Measurements from ENCODE around the gene GPR158.

GPR158 gene

GRCh38 chr10:25174461-25175230, at the start of gene GPR158:
Gene GPR158, plus strand, starts transcription at chr10:25175001. Its CDS starts 420 bp downstream, at chr10:25175421.
- TF ChIP-seq ZFX (IDR thresholded peaks at IDR 0.05; ENCODE audit: borderline replicate concordance) (no peak), CTCF (IDR thresholded peaks at IDR 0.05) (no peak)
- H3K27ac ChIP-seq = peak within 1 kb of the TSS; percentile 92

- TF ChIP-seq CTCF (IDR thresholded peaks at IDR 0.05) (no peak), ZFX (IDR thresholded peaks at IDR 0.05; ENCODE audit: borderline replicate concordance) (no peak)
Measured at GRCh38 chr10:25125201-25125611, 49.6 kb upstream of the GPR158 start.

GRCh38 chr10:25129592-25129991, 45.2 kb upstream of the GPR158 start:
- TF ChIP-seq ZFX (IDR thresholded peaks at IDR 0.05; ENCODE audit: borderline replicate concordance) (no peak), CTCF (IDR thresholded peaks at IDR 0.05) (no peak)

More at GRCh38 chr10:25125201-25125611, 49.6 kb upstream of the GPR158 start:
- H3K27ac ChIP-seq = no peak overlapping the region

GRCh38 chr10:25130906-25131305, 43.9 kb upstream of the GPR158 start:
- H3K27ac ChIP-seq = no peak overlapping the region
- TF ChIP-seq ZFX (IDR thresholded peaks at IDR 0.05; ENCODE audit: borderline replicate concordance) (no peak), CTCF (IDR thresholded peaks at IDR 0.05) (no peak)

More at GRCh38 chr10:25129592-25129991, 45.2 kb upstream of the GPR158 start:
- H3K27ac ChIP-seq = no peak overlapping the region

GRCh38 chr10:25142116-25142864, 32.5 kb upstream of the GPR158 start:
- TF ChIP-seq ZFX (IDR thresholded peaks at IDR 0.05; ENCODE audit: borderline replicate concordance) (no peak), CTCF (IDR thresholded peaks at IDR 0.05) (no peak)
- H3K27ac ChIP-seq = no peak overlapping the region

- no peak overlapping the region for H3K27ac ChIP-seq
- TF ChIP-seq ZFX (IDR thresholded peaks at IDR 0.05; ENCODE audit: borderline replicate concordance) = no peak
- TF ChIP-seq CTCF (IDR thresholded peaks at IDR 0.05) = no peak
Measured at GRCh38 chr10:25157650-25158049, 17.2 kb upstream of the GPR158 start.

- no peak for TF ChIP-seq ZFX (IDR thresholded peaks at IDR 0.05; ENCODE audit: borderline replicate concordance)
- TF ChIP-seq CTCF (IDR thresholded peaks at IDR 0.05) = no peak
- H3K27ac ChIP-seq = no peak overlapping the region
Measured at GRCh38 chr10:25159591-25159990, 15.2 kb upstream of the GPR158 start.
